Measurements from ENCODE around the gene CASQ2. TPM values are rescaled to one million over a fixed set of nuclear protein-coding genes. Genes with fewer than 3 reads are reported as not detected.

The CASQ2 gene
- total and polyA plus RNA-seq, 9 of the 15 experiments (the other 6 are each of a cell fraction or from before 2014, with no cell fraction given), result not detected

DNA sequence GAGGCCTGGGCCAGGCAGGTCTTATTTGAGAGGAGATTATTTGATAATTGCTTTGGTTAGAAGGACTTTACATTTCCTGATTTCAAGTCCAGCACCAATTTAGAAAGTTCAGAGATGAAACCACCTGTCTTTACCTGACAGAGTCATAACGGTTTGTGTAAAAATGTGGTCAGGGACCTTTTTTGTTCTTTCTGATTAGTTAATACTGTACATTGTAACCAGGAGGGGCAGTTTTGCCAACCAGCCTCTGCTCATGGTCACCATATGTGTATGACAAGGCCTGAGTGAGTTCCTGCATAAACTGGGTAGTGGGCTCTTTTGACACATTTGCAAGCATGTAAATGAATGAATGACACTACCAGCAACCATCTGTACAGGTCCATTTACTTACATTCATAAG is 70.9 kb downstream of the CASQ2 start:
- ChIA-PET POLR2A (no interaction called here), CTCF (ENCODE audit: low intra/inter-chr PET ratio) (no interaction called here)
- Histone ChIP-seq H2AFZ (ENCODE audit: low read depth, low read length) (no peak overlapping the region), H3K4me3 (no peak overlapping the region), H3K27ac (ENCODE audit: extremely low read depth, low read depth, low read length) (no peak overlapping the region), H3K27me3 (ENCODE audit: control insufficient read depth in 2 of 2, insufficient read depth in 2 of 2, low read length in 2 of 2) (peaks cover 0 to 4% of the 10 kb centered on the region in 2 experiments; a peak in 1 of 5 replicates), H3K9me1 (ENCODE audit: control insufficient read depth, insufficient read depth, low read length) (no peaks in the 10 kb centered on the region), H3K36me3 (ENCODE audit: control insufficient read depth, insufficient read depth, low read length) (peaks cover 2% of the 10 kb centered on the region; the same call in 1 of the 3 replicates), H3K4me2 (ENCODE audit: insufficient read depth, low read length) (no peak overlapping the region), H3K79me2 (ENCODE audit: control insufficient read depth, insufficient read depth, low read length) (no peaks in the 10 kb centered on the region), H4K20me1 (replicated peaks; ENCODE audit: control insufficient read depth, insufficient read depth, low read length) (no peaks in the 10 kb centered on the region; the same call in 1 of the 2 replicates), H3K4me1 (replicated peaks in 1 of 2; ENCODE audit: control insufficient read depth in 2 of 2, insufficient read depth in 2 of 2, low read length in 2 of 2) (no peaks in the 10 kb centered on the region), H3K9ac (ENCODE audit: insufficient read depth in 1 of 2, low read depth in 2 of 2, low read length in 2 of 2) (no peak overlapping the region), H3K9me3 (replicated peaks; ENCODE audit: control insufficient read depth, insufficient read depth, low read depth, low read length) (no peaks in the 10 kb centered on the region)
- no peak for DNase-seq (ENCODE audit: extremely low read depth in 1 of 4, low spot score in 3 of 4)
- intact Hi-C loops (cut with micrococcal nuclease), result no loop called here
- BruUV-seq (replicated peaks), result no TSS peak
- WGBS (ENCODE audit: insufficient coverage, low coverage, missing lambda C conversion rate), result 12% methylated on average over 1 of the region's 1 CpG
- TF ChIP-seq XRCC3 (IDR thresholded peaks at IDR 0.05), result no peak
- TF ChIP-seq SETDB1 (IDR thresholded peaks at IDR 0.05; ENCODE audit: low read length), result no peak
- no peak for TF ChIP-seq CC2D1A (IDR thresholded peaks at IDR 0.05)
- no peak for TF ChIP-seq ZFP36 (IDR thresholded peaks at IDR 0.05; ENCODE audit: low read depth, low read length, partially characterized antibody)
- TF ChIP-seq, protein P1, sequence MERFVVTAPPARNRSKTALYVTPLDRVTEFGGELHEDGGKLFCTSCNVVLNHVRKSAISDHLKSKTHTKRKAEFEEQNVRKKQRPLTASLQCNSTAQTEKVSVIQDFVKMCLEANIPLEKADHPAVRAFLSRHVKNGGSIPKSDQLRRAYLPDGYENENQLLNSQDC (CRISPR knock-in tag; IDR thresholded peaks at IDR 0.05), result no peak
- no peak for TF ChIP-seq ZNF146 (CRISPR knock-in tag; IDR thresholded peaks at IDR 0.05; ENCODE audit: unreplicated experiment)
- no peak for TF ChIP-seq HMGN3 (IDR thresholded peaks at IDR 0.05; ENCODE audit: borderline replicate concordance, extremely low read depth, insufficient read length, low read depth, low read length)
- no peak for TF ChIP-seq PTTG1 (tag; IDR thresholded peaks at IDR 0.05; ENCODE audit: low read depth)
- TF ChIP-seq, protein P2, sequence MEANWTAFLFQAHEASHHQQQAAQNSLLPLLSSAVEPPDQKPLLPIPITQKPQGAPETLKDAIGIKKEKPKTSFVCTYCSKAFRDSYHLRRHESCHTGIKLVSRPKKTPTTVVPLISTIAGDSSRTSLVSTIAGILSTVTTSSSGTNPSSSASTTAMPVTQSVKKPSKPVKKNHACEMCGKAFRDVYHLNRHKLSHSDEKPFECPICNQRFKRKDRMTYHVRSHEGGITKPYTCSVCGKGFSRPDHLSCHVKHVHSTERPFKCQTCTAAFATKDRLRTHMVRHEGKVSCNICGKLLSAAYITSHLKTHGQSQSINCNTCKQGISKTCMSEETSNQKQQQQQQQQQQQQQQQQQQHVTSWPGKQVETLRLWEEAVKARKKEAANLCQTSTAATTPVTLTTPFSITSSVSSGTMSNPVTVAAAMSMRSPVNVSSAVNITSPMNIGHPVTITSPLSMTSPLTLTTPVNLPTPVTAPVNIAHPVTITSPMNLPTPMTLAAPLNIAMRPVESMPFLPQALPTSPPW (CRISPR knock-in tag; IDR thresholded peaks at IDR 0.05), result no peak
- TF ChIP-seq, protein P3, sequence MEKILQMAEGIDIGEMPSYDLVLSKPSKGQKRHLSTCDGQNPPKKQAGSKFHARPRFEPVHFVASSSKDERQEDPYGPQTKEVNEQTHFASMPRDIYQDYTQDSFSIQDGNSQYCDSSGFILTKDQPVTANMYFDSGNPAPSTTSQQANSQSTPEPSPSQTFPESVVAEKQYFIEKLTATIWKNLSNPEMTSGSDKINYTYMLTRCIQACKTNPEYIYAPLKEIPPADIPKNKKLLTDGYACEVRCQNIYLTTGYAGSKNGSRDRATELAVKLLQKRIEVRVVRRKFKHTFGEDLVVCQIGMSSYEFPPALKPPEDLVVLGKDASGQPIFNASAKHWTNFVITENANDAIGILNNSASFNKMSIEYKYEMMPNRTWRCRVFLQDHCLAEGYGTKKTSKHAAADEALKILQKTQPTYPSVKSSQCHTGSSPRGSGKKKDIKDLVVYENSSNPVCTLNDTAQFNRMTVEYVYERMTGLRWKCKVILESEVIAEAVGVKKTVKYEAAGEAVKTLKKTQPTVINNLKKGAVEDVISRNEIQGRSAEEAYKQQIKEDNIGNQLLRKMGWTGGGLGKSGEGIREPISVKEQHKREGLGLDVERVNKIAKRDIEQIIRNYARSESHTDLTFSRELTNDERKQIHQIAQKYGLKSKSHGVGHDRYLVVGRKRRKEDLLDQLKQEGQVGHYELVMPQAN (IDR thresholded peaks at IDR 0.05; ENCODE audit: borderline replicate concordance), result no peak
- TF ChIP-seq, protein P4, sequence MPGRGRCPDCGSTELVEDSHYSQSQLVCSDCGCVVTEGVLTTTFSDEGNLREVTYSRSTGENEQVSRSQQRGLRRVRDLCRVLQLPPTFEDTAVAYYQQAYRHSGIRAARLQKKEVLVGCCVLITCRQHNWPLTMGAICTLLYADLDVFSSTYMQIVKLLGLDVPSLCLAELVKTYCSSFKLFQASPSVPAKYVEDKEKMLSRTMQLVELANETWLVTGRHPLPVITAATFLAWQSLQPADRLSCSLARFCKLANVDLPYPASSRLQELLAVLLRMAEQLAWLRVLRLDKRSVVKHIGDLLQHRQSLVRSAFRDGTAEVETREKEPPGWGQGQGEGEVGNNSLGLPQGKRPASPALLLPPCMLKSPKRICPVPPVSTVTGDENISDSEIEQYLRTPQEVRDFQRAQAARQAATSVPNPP (IDR thresholded peaks at IDR 0.05; ENCODE audit: borderline replicate concordance, insufficient read depth, insufficient read length), result no peak
- TF ChIP-seq FOS (IDR thresholded peaks at IDR 0.05; ENCODE audit: extremely low read depth, insufficient read length), result no peak
- TF ChIP-seq KDM5B (IDR thresholded peaks at IDR 0.05; ENCODE audit: insufficient replicate concordance, low read depth, low read length), result no peak
- no peak for TF ChIP-seq BCL6 (CRISPR knock-in tag; IDR thresholded peaks at IDR 0.05)
- TF ChIP-seq ATF6 (CRISPR knock-in tag; IDR thresholded peaks at IDR 0.05), result no peak
- in situ Hi-C loops (cut with MboI), result no loop called here
- FAIRE-seq, result no peak
- no peak for ATAC-seq

Measured in K562 (cell line).